SK-N-MC (cell line): Measurements from ENCODE around the gene SEPTIN7.

Experiments
- EZH2 ChIP-seq: fragments of 200-600 bp; sonication (generic); IDR thresholded peaks from one replicate; pipeline ENCODE4 v1.6.1; 2017; ENCODE audit warnings: antibody characterized with exemption
- FOXP2 ChIP-seq: optimal IDR thresholded peaks from 2 replicates; pipeline ENCODE3; 2011; ENCODE audit warnings: mild to moderate bottlenecking, moderate library complexity; ENCODE audit not compliant: insufficient read depth; ENCODE audit errors: extremely low read length, control extremely low read depth
- POLR2AphosphoS5 ChIP-seq: IDR thresholded peaks from 2 replicates; pipeline ENCODE4 v1.6.1; 2012; ENCODE audit warnings: mild to moderate bottlenecking, low read depth, low read length, borderline replicate concordance

GRCh38 chr7:35802102-35802466 lies 1.2 kb downstream of the SEPTIN7 start:
- TF ChIP-seq EZH2 (no peak), POLR2AphosphoS5 (no peak), FOXP2 (no peak)
